Esophagus squamous epithelium (tissue), 4 donors: ENCODE measurements around the gene CPXM2.

Experiments used
- POLR2A ChIP-seq, 4 donors: fragments of 450-650 bp; IDR thresholded peaks; one replicate each; pipeline ENCODE4 v1.6.1; 2017; ENCODE audit warnings: antibody characterized with exemption in 4 of 4, mild to moderate bottlenecking in 4 of 4, moderate library complexity in 3 of 4
- TF ChIP-seq, protein P1 (sequence below), 6 experiments: fragments of 450-650 bp in 4 of 6; fragments of 200-600 bp in 2 of 6; sonication (generic) in 2 of 6; IDR thresholded peaks; one replicate each; pipeline ENCODE4 v1.5.1; 2016 to 2019; ENCODE audit warnings: antibody characterized with exemption in 6 of 6, mild to moderate bottlenecking in 4 of 6, moderate library complexity in 4 of 6

DNA sequence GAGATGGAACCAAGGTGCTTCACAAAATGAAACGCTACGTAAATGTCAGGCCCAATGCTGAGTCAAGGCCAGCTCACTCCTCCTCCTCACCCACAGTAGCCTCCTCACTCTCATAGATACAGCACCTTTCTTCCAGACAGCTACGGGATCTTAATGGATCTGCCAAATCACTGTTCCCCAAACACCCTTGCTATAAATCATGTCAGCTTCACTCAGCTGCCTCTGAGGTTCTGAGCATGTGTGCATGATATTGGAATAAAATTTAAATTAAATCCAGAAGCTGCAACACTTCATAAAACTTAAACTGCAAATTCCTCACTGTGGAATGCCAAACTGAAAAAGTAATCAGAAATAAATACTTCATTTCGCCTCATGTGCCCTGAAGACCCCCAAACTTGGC lies 14.7 kb upstream of the CPXM2 start:
- TF ChIP-seq, protein P1, sequence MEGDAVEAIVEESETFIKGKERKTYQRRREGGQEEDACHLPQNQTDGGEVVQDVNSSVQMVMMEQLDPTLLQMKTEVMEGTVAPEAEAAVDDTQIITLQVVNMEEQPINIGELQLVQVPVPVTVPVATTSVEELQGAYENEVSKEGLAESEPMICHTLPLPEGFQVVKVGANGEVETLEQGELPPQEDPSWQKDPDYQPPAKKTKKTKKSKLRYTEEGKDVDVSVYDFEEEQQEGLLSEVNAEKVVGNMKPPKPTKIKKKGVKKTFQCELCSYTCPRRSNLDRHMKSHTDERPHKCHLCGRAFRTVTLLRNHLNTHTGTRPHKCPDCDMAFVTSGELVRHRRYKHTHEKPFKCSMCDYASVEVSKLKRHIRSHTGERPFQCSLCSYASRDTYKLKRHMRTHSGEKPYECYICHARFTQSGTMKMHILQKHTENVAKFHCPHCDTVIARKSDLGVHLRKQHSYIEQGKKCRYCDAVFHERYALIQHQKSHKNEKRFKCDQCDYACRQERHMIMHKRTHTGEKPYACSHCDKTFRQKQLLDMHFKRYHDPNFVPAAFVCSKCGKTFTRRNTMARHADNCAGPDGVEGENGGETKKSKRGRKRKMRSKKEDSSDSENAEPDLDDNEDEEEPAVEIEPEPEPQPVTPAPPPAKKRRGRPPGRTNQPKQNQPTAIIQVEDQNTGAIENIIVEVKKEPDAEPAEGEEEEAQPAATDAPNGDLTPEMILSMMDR (IDR thresholded peaks at IDR 0.05), result no peak
- TF ChIP-seq POLR2A (IDR thresholded peaks at IDR 0.05), result no peak
